ENCODE results near the gene NID2.
A peak's percentile ranks its signal among the peaks of the same experiment; 100 is the strongest.

GRCh38 chr14:52043690-52044089 is 25.2 kb downstream of the NID2 start:
- TF ChIP-seq, protein P1, sequence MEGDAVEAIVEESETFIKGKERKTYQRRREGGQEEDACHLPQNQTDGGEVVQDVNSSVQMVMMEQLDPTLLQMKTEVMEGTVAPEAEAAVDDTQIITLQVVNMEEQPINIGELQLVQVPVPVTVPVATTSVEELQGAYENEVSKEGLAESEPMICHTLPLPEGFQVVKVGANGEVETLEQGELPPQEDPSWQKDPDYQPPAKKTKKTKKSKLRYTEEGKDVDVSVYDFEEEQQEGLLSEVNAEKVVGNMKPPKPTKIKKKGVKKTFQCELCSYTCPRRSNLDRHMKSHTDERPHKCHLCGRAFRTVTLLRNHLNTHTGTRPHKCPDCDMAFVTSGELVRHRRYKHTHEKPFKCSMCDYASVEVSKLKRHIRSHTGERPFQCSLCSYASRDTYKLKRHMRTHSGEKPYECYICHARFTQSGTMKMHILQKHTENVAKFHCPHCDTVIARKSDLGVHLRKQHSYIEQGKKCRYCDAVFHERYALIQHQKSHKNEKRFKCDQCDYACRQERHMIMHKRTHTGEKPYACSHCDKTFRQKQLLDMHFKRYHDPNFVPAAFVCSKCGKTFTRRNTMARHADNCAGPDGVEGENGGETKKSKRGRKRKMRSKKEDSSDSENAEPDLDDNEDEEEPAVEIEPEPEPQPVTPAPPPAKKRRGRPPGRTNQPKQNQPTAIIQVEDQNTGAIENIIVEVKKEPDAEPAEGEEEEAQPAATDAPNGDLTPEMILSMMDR (conservative IDR thresholded peaks at IDR 0.05; ENCODE audit: low read depth, low read length), result peak; percentile 51
- TF ChIP-seq USF2 (IDR thresholded peaks at IDR 0.05; ENCODE audit: low read depth, low read length) (no peak), MXI1 (IDR thresholded peaks at IDR 0.05; ENCODE audit: borderline replicate concordance, low read depth, low read length) (0 out of 2 replicates have a peak, but pooled peaks have one; percentile 36), RFX5 (IDR thresholded peaks at IDR 0.05; ENCODE audit: low read depth, low read length) (no peak), POLR2A (IDR thresholded peaks at IDR 0.05; ENCODE audit: low read depth, low read length) (no peak), CHD1 (IDR thresholded peaks at IDR 0.05; ENCODE audit: low read depth, low read length) (no peak)
